22Rv1 (cell line): Measurements from ENCODE around the gene ACOXL.

Experiments
- H3K27ac ChIP-seq: fragments of 450-650 bp; 2 replicates; pipeline ENCODE4 v1.5.1; 2017
- CTCF ChIP-seq: fragments of 450-650 bp; IDR thresholded peaks from 2 replicates; pipeline ENCODE4 v1.5.1; 2017; ENCODE audit warnings: mild to moderate bottlenecking
- ZFX ChIP-seq: fragments of 450-650 bp; IDR thresholded peaks from 2 replicates; pipeline ENCODE4 v1.6.1; 2017; ENCODE audit warnings: antibody characterized with exemption, borderline replicate concordance

ACOXL gene

GRCh38 chr2:110702514-110703380, 29.6 kb upstream of the ACOXL start:
- H3K27ac ChIP-seq = no peak overlapping the region
- TF ChIP-seq CTCF = no peak
- no peak for TF ChIP-seq ZFX

GRCh38 chr2:110707386-110707965, 24.9 kb upstream of the ACOXL start:
- H3K27ac ChIP-seq = no peak overlapping the region
- TF ChIP-seq CTCF = no peak
- no peak for TF ChIP-seq ZFX

GRCh38 chr2:110708455-110708854, 23.9 kb upstream of the ACOXL start:
- TF ChIP-seq CTCF (no peak), ZFX (no peak)
- H3K27ac ChIP-seq = no peak overlapping the region

- H3K27ac ChIP-seq = no peak overlapping the region
- TF ChIP-seq ZFX (no peak), CTCF (no peak)
Observed at GRCh38 chr2:110712737-110713136, 19.6 kb upstream of the ACOXL start.

- no peak for TF ChIP-seq ZFX
- no peak for TF ChIP-seq CTCF
- H3K27ac ChIP-seq = no peak overlapping the region
Observed at GRCh38 chr2:110713513-110714362, 18.6 kb upstream of the ACOXL start.

- no peak overlapping the region for H3K27ac ChIP-seq
- no peak for TF ChIP-seq ZFX
- TF ChIP-seq CTCF = no peak
Observed at GRCh38 chr2:110714452-110715224, 17.7 kb upstream of the ACOXL start.
